Activated CD8-positive, alpha-beta memory T cell treated with anti-CD3 and anti-CD28 coated beads, Interleukin-2, amount 50 U/mL, for 24 hours (primary cell): ENCODE data around the gene HMG20B.
"Not testable (repeated sequence)": the region's sequence is repeated elsewhere in the genome, so short reads cannot be mapped to it uniquely, and the experiment has no call there.

Source experiments
- DNase-seq: peaks from one replicate; pipeline ENCODE4 v3.0.0-alpha.2; 2020; ENCODE audit errors: extremely low read depth

Gene HMG20B

GRCh38 chr19:3572855-3573161 lies at the start of gene HMG20B:
Gene HMG20B (plus strand): TSS chr19:3572944. CDS start chr19:3573310, 366 bp downstream.
- DNase-seq = no peak

DNA sequence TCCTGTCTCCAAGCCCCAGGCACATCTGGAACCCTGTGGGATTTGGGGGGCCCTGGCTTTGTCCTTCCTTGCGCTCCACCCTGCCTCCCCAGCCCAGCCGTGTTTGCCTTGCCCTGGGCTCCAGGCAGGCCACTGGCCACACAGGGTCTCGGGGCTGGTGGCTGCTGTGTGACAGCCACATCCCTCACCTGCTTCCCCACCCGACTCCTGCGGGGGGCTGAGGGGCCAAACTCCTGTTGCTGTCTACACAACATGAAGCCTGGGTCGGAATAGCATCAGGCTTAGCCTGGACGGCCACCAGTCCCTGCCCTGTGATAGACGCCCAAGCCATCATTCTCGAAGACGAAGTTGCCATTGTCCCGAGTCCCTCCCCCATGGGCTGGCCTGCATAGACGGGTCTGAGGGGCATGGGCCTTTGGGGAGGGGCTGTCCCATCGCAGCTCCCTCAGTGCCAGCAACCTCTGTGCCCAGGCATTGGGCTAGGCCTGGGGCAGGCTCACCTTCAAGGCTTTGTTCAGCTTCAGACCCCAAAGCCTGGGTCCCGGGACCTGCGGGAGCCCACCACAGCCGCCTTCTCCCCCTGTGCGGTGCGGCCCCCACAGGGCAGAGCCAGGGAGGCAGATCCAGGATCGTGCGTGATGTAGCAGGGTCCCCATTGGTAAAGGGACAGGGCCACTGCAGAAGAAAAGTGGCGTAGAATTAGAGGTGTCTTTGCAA lies 49.2 kb upstream of the HMG20B start:
- DNase-seq = no peak

- no peak for DNase-seq
These were observed 48.5 kb upstream of the HMG20B start for GRCh38 chr19:3524078-3524842.

- no peak for DNase-seq
These were observed 47.8 kb upstream of the HMG20B start for GRCh38 chr19:3524904-3525451.

DNA sequence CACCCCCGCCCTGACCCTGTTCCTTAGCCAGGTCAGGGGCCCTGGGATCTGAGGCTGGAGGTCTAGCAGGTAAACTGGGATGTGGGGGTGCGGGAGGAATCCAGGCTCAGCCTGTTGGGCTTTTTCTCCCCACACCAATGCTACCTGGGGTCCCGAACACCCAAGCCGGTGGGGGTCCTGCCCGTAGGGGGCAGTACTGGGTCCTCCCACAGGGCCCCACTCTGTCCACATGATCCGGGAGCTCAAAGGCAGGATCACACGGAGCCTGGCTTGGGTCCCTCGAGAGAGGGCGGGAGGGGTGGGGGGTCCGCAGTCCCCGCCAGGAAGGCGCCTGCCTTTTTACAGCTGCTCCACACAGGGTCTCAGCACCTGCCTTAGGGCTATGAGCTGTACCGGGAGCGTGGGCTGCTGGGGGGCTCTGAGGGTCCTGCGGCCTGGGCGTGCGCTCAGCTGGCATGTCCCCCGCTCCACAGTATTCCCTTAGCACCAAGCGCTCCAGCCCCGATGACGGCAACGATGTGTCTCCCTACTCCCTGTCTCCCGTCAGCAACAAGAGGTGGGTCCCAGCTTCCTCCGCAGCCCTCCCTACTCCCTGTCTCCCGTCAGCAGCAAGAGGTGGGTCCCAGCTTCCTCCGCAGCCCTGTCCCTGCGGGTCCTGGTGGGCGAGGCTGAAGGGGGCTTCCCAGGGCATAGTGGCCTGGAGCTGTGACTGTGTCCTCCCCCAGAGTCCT lies 46.1 kb upstream of the HMG20B start:
- no peak for DNase-seq

DNA sequence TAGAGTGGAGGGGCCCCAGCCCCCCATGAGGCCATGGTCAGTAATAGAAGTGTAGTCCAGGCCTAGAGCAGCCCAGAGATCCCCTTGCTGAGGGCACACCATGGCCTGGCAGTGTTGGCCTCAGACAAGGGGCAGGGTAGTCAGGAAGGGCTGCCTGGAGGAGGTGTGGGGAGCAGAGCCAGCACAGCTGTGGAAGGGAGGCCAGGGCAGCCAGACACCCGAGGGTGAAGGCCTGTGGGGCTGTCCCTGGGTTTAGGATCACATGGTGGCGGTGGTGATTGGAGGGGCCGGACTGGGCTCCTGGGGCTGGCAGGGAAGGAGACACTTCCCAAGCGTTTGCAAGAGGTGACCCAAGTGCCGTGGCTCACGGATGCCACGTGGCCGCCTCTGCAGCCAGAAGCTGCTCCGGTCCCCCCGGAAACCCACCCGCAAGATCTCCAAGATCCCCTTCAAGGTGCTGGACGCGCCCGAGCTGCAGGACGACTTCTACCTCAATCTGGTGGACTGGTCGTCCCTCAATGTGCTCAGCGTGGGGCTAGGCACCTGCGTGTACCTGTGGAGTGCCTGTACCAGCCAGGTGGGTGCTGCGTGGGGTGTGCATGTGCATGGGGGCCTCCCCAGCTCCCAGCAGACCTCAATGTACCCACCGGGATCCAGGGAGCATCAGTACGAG lies 45.4 kb upstream of the HMG20B start:
- no peak for DNase-seq

- no peak for DNase-seq
These were observed 44.7 kb upstream of the HMG20B start for GRCh38 chr19:3528080-3528479.

GRCh38 chr19:3528539-3529211 lies 44.1 kb upstream of the HMG20B start:
- DNase-seq = no peak

- DNase-seq = not testable (repeated sequence)
These were observed 43.4 kb upstream of the HMG20B start for GRCh38 chr19:3529299-3529698.

DNA sequence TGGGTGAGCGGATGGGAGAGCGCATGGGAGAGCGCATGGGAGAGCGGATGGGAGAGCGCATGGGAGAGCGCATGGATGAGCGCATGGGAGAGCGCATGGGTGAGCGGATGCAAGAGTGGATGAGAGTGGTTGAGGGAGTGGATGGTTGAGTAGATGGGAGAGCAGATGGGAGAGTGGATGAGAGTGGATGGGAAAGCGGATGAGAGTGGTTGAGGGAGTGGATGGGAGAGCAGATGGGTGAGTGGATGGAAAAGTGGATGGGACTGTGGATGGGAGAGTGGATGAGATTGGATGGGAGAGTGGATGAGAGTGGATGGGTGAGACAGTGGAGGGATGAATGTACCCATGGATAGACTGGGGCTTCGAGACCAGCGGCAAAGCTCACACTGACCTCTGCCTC lies 42.4 kb upstream of the HMG20B start:
- no peak for DNase-seq

DNA sequence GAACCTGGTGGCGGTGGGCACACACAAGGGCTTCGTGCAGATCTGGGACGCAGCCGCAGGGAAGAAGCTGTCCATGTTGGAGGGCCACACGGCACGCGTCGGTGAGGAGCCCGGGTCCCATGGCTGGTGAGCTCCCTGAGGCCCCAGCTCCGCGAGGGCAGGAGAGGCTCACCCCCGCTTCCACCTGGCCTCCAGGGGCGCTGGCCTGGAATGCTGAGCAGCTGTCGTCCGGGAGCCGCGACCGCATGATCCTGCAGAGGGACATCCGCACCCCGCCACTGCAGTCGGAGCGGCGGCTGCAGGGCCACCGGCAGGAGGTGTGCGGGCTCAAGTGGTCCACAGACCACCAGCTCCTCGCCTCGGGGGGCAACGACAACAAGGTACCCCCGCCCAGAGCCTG lies 41.0 kb upstream of the HMG20B start:
- no peak for DNase-seq

DNA sequence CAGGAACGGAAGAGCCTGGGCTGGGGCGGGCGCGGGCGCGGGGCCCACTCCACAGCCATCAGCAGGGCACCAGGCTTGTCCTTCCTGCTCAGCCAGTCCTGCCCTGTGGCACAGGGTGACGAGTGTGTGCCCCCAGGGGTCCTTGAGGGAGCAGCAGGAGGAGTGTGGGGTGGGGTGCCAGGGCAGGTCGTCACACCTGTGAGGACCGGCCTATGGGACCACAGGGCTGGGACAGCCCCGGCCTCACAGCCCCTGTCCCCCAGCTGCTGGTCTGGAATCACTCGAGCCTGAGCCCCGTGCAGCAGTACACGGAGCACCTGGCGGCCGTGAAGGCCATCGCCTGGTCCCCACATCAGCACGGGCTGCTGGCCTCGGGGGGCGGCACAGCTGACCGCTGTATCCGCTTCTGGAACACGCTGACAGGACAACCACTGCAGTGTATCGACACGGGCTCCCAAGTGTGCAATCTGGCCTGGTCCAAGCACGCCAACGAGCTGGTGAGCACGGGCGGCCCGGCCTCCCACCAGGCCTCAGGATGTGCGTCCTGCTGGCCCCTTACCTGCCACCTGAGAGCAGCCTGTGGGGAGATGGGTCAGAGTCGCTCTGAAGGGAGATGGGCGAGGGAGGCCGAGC lies 40.5 kb upstream of the HMG20B start:
- DNase-seq = no peak

- no peak for DNase-seq
These were observed 39.7 kb upstream of the HMG20B start for GRCh38 chr19:3533033-3533432.

GRCh38 chr19:3533563-3534216 lies 39.1 kb upstream of the HMG20B start:
- no peak for DNase-seq

- DNase-seq = no peak
These were observed 38.1 kb upstream of the HMG20B start for GRCh38 chr19:3534375-3535234.

GRCh38 chr19:3535235-3535535 lies 37.6 kb upstream of the HMG20B start:
- no peak for DNase-seq

DNA sequence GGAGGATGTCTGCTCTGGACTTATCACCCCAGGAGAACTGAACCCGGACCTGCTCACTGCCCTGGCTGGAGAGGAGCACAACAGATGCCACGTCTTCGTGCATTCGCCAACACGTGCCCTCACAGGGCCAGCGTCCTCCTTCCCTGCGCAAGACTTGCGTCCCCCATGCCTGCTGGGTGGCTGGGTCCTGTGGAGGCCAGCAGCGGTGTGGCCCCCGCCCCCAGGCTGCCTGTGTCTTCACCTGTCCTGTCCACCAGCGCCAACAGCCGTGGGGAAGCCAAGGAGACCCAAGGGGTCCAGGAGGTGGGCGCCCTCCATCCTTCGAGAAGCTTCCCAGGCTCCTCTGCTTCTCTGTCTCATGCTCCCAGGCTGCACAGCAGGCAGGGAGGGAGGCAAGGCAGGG lies 37.2 kb upstream of the HMG20B start:
- no peak for DNase-seq

GRCh38 chr19:3535981-3536380 lies 36.8 kb upstream of the HMG20B start:
- DNase-seq = no peak

DNA sequence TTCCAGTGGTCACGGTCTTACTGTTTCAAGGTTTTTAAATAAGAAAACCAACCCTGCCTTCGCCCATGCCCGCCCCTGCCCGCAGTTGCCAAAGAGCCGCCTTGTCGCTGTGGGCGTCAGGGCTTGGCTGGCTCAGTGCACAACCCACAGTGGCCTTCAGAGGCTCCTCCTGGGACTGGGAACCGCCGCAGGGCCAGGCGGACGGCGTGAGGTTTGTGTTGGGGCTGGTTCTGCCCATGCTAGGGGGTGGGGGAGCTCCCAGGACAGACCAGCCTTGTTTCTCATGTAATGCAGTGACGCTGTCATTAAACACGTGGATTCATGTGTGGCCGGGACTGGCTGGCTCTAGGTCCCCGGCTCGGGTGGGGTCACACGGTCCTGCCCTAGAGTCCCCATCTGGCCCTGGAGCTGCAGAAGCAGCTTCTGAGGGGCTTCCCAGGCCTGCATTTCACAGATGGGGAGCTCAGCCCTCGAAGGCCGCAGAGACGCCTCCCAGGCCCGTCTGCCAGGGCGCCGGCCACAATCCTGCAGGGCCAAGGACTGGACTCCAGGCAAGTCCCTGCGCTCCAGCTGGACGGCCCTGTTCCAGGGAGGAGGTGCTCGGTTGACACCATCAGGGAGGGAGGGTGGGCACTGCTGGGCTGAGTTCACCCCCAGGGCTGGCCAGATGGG lies 36.2 kb upstream of the HMG20B start:
- no peak for DNase-seq
